ENCODE data around the gene BMF. TPM values are rescaled to one million over a fixed set of nuclear protein-coding genes. Genes with fewer than 3 reads are reported as not detected.

The BMF gene
- polyA plus RNA-seq, 2 of the 4 experiments (the other 2 are of a cell fraction), result 1.4 to 1.6 TPM

DNA sequence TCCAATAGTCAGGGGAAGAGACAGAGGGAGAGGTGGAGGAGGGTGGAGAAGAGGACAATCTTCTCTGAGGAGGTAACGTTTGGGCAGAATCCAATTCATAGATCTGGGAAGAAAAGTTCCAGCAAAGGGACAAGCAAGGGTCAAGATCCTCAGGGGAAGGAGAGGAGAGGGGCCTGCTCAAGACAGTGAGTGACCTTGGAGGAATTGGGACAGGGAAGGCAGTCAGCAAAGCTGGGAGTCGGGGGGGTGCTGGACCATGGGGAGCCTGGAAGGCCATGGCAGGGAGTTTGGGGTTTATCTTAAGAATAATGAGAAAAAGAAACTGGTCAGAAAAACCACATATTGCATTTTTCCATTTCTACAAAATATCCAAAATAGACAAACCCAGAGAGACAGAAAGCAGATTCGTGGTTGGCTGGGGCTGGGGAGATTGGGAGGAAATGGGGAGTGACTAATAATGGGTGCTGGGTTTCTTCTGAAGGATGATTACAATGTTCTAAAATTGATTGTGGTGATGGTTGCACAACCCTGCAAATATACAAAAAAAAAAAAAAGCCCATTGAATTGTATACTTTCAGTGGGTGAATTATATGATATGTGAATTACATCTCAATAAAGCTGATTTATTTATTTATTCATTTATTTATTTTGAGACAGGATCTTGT lies 50.1 kb downstream of the BMF start (continued):
- TF ChIP-seq, protein P1, sequence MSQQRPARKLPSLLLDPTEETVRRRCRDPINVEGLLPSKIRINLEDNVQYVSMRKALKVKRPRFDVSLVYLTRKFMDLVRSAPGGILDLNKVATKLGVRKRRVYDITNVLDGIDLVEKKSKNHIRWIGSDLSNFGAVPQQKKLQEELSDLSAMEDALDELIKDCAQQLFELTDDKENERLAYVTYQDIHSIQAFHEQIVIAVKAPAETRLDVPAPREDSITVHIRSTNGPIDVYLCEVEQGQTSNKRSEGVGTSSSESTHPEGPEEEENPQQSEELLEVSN (IDR thresholded peaks at IDR 0.05; ENCODE audit: borderline replicate concordance, low read depth), result no peak

DNA sequence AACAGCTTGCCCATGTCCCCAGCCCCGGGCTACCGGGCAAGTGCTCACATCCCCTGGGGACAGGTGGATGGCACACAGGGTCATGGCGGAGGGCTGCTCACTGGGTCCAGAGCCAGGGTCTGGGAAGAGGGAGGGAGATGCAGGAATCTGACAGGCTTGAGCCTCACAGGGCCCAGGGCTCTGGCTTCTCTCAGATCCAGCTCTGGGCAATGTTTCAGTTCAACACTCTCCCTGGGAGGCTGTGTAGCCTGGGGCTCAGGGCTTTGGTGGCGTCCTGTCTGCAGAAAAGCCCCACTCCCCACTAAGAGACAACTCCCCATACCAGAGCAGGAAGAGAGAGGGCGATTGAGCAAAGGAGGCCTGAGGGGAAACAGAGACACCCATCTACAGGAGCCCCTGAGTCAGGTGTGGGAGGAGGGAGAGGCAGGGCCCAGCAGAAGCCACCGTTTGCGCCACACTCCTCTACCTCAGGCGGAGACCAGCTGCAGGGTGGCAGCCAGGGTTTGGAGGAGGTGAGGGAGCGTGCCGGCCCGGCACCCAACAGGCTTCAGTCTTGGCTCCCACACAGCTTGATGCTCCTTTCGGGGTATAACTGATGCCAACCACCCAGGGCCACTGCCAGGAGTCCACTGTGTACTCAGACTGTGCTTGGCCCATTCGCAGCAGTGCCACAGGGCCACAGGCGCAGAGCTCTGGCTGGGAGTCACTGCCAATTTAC lies 52.9 kb downstream of the BMF start:
- no peak overlapping the region for H3K27ac ChIP-seq
- H3K9me3 ChIP-seq, result no peaks in the 10 kb centered on the region
- FAIRE-seq (no peak), DNase-seq (ENCODE audit: low read depth in 1 of 2, low spot score in 1 of 2) (no peak), ATAC-seq (no peak)
- CTCF ChIA-PET, result interaction anchor here (0.9 to 3.1 kb wide), 4 partner anchors 8 to 219 kb away, joined by 3 to 10 read pairs (median 6); no protein-coding TSS in a partner anchor
- POLR2A ChIA-PET, result no interaction called here
- H3K4me3 ChIP-seq, result no peak overlapping the region
- H3K4me2 ChIP-seq, result no peak overlapping the region
- WGBS (ENCODE audit: missing lambda C conversion rate), result 88% methylated on average over 8 of the region's 14 CpGs
- peaks cover 7% of the 10 kb centered on the region; the same call in 1 of the 3 replicates for H3K4me1 ChIP-seq
- TF ChIP-seq EP300 (IDR thresholded peaks at IDR 0.05) (no peak), CBX2 (IDR thresholded peaks at IDR 0.05; ENCODE audit: borderline replicate concordance, low read depth) (no peak), HOXA7 (CRISPR knock-in tag; IDR thresholded peaks at IDR 0.05) (no peak), JUN (IDR thresholded peaks at IDR 0.05) (no peak), RFX5 (IDR thresholded peaks at IDR 0.05) (no peak), POLR2A (IDR thresholded peaks at IDR 0.05; ENCODE audit: low read length) (no peak), POLR2AphosphoS2 (conservative IDR thresholded peaks at IDR 0.05; ENCODE audit: low read length) (no peak), RAD21 (conservative IDR thresholded peaks at IDR 0.05 in 1 of 2, IDR thresholded peaks at IDR 0.05 in 1 of 2) (no peak), KDM5A (IDR thresholded peaks at IDR 0.05) (no peak), MYC (IDR thresholded peaks at IDR 0.05; ENCODE audit: borderline replicate concordance, low read length) (no peak), RNF2 (IDR thresholded peaks at IDR 0.05; ENCODE audit: borderline replicate concordance, low read depth) (no peak), MAFK (IDR thresholded peaks at IDR 0.05; ENCODE audit: partially characterized antibody) (no peak), FOSL2 (IDR thresholded peaks at IDR 0.05) (no peak), FOSL2 (CRISPR knock-in tag; IDR thresholded peaks at IDR 0.05) (no peak), ESRRA (IDR thresholded peaks at IDR 0.05; ENCODE audit: borderline replicate concordance, low read length) (no peak), HDAC2 (IDR thresholded peaks at IDR 0.05) (no peak), GATA3 (IDR thresholded peaks at IDR 0.05; ENCODE audit: borderline replicate concordance) (no peak)
- TF ChIP-seq, protein P2, sequence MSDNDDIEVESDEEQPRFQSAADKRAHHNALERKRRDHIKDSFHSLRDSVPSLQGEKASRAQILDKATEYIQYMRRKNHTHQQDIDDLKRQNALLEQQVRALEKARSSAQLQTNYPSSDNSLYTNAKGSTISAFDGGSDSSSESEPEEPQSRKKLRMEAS (IDR thresholded peaks at IDR 0.05), result no peak
- TF ChIP-seq, protein P3, sequence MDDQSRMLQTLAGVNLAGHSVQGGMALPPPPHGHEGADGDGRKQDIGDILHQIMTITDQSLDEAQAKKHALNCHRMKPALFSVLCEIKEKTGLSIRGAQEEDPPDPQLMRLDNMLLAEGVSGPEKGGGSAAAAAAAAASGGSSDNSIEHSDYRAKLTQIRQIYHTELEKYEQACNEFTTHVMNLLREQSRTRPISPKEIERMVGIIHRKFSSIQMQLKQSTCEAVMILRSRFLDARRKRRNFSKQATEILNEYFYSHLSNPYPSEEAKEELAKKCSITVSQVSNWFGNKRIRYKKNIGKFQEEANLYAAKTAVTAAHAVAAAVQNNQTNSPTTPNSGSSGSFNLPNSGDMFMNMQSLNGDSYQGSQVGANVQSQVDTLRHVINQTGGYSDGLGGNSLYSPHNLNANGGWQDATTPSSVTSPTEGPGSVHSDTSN (IDR thresholded peaks at IDR 0.05), result no peak
- TF ChIP-seq, protein P4, sequence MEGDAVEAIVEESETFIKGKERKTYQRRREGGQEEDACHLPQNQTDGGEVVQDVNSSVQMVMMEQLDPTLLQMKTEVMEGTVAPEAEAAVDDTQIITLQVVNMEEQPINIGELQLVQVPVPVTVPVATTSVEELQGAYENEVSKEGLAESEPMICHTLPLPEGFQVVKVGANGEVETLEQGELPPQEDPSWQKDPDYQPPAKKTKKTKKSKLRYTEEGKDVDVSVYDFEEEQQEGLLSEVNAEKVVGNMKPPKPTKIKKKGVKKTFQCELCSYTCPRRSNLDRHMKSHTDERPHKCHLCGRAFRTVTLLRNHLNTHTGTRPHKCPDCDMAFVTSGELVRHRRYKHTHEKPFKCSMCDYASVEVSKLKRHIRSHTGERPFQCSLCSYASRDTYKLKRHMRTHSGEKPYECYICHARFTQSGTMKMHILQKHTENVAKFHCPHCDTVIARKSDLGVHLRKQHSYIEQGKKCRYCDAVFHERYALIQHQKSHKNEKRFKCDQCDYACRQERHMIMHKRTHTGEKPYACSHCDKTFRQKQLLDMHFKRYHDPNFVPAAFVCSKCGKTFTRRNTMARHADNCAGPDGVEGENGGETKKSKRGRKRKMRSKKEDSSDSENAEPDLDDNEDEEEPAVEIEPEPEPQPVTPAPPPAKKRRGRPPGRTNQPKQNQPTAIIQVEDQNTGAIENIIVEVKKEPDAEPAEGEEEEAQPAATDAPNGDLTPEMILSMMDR (IDR thresholded peaks at IDR 0.05), result no peak
